Suprapubic skin (tissue), 4 donors: ENCODE data around the gene BROX. TPM values are rescaled to one million over a fixed set of nuclear protein-coding genes. Genes with fewer than 3 reads are reported as not detected.
"Not testable (repeated sequence)": the region's sequence is repeated elsewhere in the genome, so short reads cannot be mapped to it uniquely, and the experiment has no call there.

Experiments used
- DNase-seq, 2 donors: peaks; one replicate each; pipeline ENCODE4 v3.0.0-alpha.2; 2019; ENCODE audit warnings: low spot score in 2 of 2
- H3K27ac ChIP-seq: fragments of 200-600 bp; sonication (generic); one replicate; pipeline ENCODE4 v1.5.1; 2019
- H3K27me3 ChIP-seq: fragments of 200-600 bp; sonication (generic); one replicate; pipeline ENCODE4 v1.5.1; 2019
- H3K36me3 ChIP-seq: fragments of 200-600 bp; sonication (generic); one replicate; pipeline ENCODE4 v1.5.1; 2019
- H3K4me1 ChIP-seq: fragments of 200-600 bp; sonication (generic); one replicate; pipeline ENCODE4 v1.5.1; 2019
- H3K4me3 ChIP-seq: fragments of 200-600 bp; sonication (generic); one replicate; pipeline ENCODE4 v1.5.1; 2019; ENCODE audit warnings: mild to moderate bottlenecking
- H3K9me3 ChIP-seq: fragments of 200-600 bp; sonication (generic); one replicate; pipeline ENCODE4 v1.5.1; 2019
- CTCF ChIP-seq, 2 donors: fragments of 200-600 bp in 1 of 2; fragments of 450-650 bp in 1 of 2; sonication (generic) in 1 of 2; IDR thresholded peaks; one replicate each; pipeline ENCODE4 v1.5.1; 2016 to 2019; ENCODE audit warnings: antibody characterized with exemption in 2 of 2, mild to moderate bottlenecking in 1 of 2, moderate library complexity in 1 of 2
- EP300 ChIP-seq: sonication (generic); formaldehyde crosslinking; IDR thresholded peaks from one replicate; pipeline ENCODE4 v1.6.1; 2017; ENCODE audit warnings: antibody characterized with exemption
- POLR2A ChIP-seq, 2 donors: fragments of 450-650 bp; IDR thresholded peaks; one replicate each; pipeline ENCODE4 v1.6.1; 2017; ENCODE audit warnings: antibody characterized with exemption in 2 of 2, mild to moderate bottlenecking in 2 of 2, moderate library complexity in 2 of 2
- POLR2AphosphoS5 ChIP-seq, 3 donors: sonication (generic); formaldehyde crosslinking; IDR thresholded peaks; one replicate each; pipeline ENCODE4 v1.6.1; 2017; ENCODE audit warnings: antibody characterized with exemption in 3 of 3
- WGBS: methylation state at CpG from one replicate; pipeline ENCODE4 v1.1.5; 2018; 5-methylcytosine and 5-hydroxymethylcytosine counted together
- total RNA-seq, 4 donors: library from RNA; depleted of rRNA; stranded (reverse); fragments of >200 nt; gene quantifications; one replicate each; pipeline ENCODE4 v1.1.0, GENCODE V29; 2016

Gene BROX
- total RNA-seq, 4 donors from 2014 or later, result 41.8 to 57.8 (median 53.8) TPM

DNA sequence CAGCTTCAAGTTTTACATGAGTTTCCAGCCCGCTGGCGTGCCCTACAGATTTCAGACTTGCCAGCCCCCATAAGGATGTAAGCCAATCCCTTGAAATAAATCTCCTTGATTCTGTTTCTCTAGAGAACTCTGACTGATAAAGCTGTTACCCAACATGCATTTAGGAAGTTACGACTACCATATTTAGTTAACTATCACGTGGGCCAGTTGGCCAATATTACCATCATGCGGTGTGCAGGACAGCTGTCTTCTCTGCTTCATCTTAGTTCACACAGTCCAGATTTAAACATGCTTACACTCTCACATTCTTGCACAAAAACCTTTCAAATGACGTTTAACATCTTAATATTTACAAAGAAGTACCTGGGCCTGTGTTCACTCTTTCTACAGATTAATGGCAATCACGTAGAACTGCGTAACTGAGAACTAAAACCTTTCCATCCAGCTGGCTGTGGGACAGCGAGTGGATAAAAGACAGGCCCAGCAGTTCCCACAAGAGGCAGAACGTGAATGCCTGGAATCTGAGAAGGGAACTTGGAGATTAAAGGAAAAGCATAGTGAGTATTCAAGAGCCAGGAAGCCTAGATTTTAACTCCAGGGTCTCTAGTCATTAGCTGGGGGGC is 45.4 kb downstream of the BROX start:
- 81% methylated on average over 10 of the region's 10 CpGs for WGBS
- no peaks in the 10 kb centered on the region for H3K27me3 ChIP-seq
- no peaks in the 10 kb centered on the region for H3K36me3 ChIP-seq
- H3K27ac ChIP-seq, result no peak overlapping the region
- H3K9me3 ChIP-seq, result no peaks in the 10 kb centered on the region
- no peak for TF ChIP-seq POLR2AphosphoS5 (IDR thresholded peaks at IDR 0.05)
- no peak for TF ChIP-seq EP300
- no peak for TF ChIP-seq POLR2A (IDR thresholded peaks at IDR 0.05)
- no peak for TF ChIP-seq CTCF (IDR thresholded peaks at IDR 0.05)
- H3K4me1 ChIP-seq, result peaks cover 9% of the 10 kb centered on the region
- no peak for DNase-seq
- no peak overlapping the region for H3K4me3 ChIP-seq

DNA sequence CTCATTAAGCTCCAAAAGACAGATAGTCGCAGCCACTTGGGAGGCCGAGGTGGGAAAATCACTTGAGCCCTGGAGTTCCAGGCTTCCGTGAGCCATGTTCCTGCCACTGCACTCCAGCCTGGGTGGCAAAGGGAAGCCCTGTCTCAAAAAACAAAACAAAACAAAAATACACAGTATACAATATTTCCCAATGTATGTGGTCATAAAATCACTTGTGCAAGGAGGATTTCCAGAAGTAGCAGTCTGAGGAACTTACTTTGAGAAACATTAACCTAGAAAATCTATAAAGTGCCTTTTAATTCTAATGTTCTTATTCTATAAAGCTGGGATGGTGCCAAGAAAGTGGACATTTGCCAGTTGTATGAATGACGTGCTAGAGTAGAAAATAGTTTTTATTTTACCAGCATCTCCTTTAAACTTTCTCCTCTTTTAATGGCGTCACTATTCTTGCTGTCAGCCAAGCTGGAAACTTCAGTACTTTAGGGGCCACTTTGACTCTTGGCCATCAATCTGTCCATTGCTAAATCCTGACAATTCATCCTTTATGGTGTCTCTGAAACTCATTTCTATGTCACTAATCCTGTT is 47.2 kb downstream of the BROX start:
- Histone ChIP-seq H3K27ac (no peak overlapping the region), H3K4me1 (peaks cover 8% of the 10 kb centered on the region), H3K36me3 (no peaks in the 10 kb centered on the region), H3K4me3 (no peak overlapping the region), H3K9me3 (no peaks in the 10 kb centered on the region), H3K27me3 (no peaks in the 10 kb centered on the region)
- DNase-seq, result no peak
- no peak for TF ChIP-seq EP300
- no peak for TF ChIP-seq POLR2A (IDR thresholded peaks at IDR 0.05)
- no peak for TF ChIP-seq POLR2AphosphoS5 (IDR thresholded peaks at IDR 0.05)
- TF ChIP-seq CTCF (IDR thresholded peaks at IDR 0.05), result no peak
- WGBS, result 87% methylated on average over 5 of the region's 5 CpGs

DNA sequence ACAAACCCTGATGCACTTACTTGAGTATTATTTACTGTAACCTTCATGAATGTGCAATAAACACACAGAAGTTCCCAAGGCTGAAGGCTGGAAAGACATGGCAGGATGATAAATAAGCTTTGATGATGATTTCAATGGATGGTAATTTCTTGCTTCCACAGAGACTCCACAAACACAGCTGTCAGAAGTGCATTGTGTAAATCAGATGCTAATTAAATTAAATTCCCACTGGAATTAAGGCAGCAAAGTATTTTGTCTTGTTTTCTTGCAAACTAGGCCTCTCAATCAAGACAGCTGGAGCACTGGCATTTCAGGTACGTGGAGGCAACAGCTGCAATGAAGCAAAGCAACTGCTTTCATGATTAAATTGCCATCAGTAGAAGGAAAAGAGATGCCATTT is 48.7 kb downstream of the BROX start:
- H3K4me3 ChIP-seq, result no peak overlapping the region
- no peaks in the 10 kb centered on the region for H3K9me3 ChIP-seq
- DNase-seq, result no peak
- H3K4me1 ChIP-seq, result no peaks in the 10 kb centered on the region
- no peaks in the 10 kb centered on the region for H3K36me3 ChIP-seq
- TF ChIP-seq EP300 (no peak), POLR2A (IDR thresholded peaks at IDR 0.05) (no peak), CTCF (IDR thresholded peaks at IDR 0.05) (no peak), POLR2AphosphoS5 (IDR thresholded peaks at IDR 0.05) (no peak)
- H3K27me3 ChIP-seq, result no peaks in the 10 kb centered on the region
- no peak overlapping the region for H3K27ac ChIP-seq
- 81% methylated on average over 1 of the region's 1 CpG for WGBS

DNA sequence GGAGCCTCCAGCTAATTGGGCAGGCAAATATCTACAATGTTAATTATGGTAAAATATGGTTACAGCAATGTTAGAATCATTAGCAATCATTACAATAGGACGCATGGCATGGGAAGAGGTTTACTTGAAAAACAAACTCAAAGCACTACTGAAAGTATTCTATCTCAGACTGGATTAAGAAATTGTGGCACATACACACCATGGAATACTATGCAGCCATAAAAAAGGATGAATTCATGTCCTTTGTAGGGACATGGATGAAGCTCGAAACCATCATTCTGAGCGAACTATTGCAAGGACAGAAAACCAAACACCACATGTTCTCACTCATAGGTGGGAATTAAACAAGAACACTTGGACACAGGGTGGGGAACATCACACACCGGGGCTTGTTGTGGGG is 49.8 kb downstream of the BROX start:
- H3K4me3 ChIP-seq, H3K27me3 ChIP-seq, DNase-seq, H3K27ac ChIP-seq, H3K9me3 ChIP-seq, H3K36me3 ChIP-seq, H3K4me1 ChIP-seq: not testable (repeated sequence)
- WGBS, result 94% methylated on average over 4 of the region's 4 CpGs

GRCh38 chr1:222767152-222767571 is 54.8 kb downstream of the BROX start:
- 91% methylated on average over 5 of the region's 5 CpGs for WGBS
- Histone ChIP-seq H3K36me3 (no peaks in the 10 kb centered on the region), H3K4me1 (peaks cover under 1% of the 10 kb centered on the region), H3K9me3 (no peaks in the 10 kb centered on the region), H3K27me3 (no peaks in the 10 kb centered on the region), H3K27ac (no peak overlapping the region), H3K4me3 (no peak overlapping the region)
- DNase-seq, result no peak
- TF ChIP-seq EP300, result no peak
- TF ChIP-seq POLR2A (IDR thresholded peaks at IDR 0.05), result no peak
- no peak for TF ChIP-seq POLR2AphosphoS5 (IDR thresholded peaks at IDR 0.05)
- no peak for TF ChIP-seq CTCF (IDR thresholded peaks at IDR 0.05)

DNA sequence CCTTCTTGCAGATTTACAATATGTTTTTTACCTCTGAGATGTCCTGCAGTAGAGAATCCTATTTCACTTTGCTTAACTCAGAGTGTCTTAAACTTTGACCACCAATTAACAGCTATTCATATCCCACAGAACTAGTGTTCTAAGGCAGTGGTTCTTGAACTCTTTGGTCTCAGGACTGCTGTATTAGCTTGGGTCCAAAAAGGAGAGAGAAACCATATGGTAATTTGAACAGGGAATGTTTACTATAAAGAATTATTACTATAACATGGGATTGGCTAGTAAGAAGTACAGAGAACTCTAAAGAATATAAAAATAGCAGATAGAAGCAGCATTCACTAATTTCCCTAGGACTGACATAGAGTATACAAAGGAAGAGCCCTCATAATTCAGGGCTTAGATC is 56.2 kb downstream of the BROX start:
- peaks cover 7% of the 10 kb centered on the region for H3K4me1 ChIP-seq
- H3K27me3 ChIP-seq, result no peaks in the 10 kb centered on the region

More for the DNA sequence above, 56.2 kb downstream of the BROX start:
- no peaks in the 10 kb centered on the region for H3K9me3 ChIP-seq
- no peak for DNase-seq
- no peak overlapping the region for H3K27ac ChIP-seq
- no peaks in the 10 kb centered on the region for H3K36me3 ChIP-seq
- no peak overlapping the region for H3K4me3 ChIP-seq
- TF ChIP-seq POLR2AphosphoS5 (IDR thresholded peaks at IDR 0.05) (no peak), EP300 (no peak), POLR2A (IDR thresholded peaks at IDR 0.05) (no peak), CTCF (IDR thresholded peaks at IDR 0.05) (no peak)
